GM19455 (cell line): ENCODE measurements around the gene XRCC4.
A peak's percentile ranks its signal among the peaks of the same experiment; 100 is the strongest.
"Not testable (repeated sequence)": the region's sequence is repeated elsewhere in the genome, so short reads cannot be mapped to it uniquely, and the experiment has no call there.

Experiments used
- ATAC-seq: cut with Tn5 transposase; IDR thresholded peaks from one replicate; pipeline ENCODE4 v1.9.1; 2021; ENCODE audit not compliant: unreplicated experiment

Gene XRCC4

DNA sequence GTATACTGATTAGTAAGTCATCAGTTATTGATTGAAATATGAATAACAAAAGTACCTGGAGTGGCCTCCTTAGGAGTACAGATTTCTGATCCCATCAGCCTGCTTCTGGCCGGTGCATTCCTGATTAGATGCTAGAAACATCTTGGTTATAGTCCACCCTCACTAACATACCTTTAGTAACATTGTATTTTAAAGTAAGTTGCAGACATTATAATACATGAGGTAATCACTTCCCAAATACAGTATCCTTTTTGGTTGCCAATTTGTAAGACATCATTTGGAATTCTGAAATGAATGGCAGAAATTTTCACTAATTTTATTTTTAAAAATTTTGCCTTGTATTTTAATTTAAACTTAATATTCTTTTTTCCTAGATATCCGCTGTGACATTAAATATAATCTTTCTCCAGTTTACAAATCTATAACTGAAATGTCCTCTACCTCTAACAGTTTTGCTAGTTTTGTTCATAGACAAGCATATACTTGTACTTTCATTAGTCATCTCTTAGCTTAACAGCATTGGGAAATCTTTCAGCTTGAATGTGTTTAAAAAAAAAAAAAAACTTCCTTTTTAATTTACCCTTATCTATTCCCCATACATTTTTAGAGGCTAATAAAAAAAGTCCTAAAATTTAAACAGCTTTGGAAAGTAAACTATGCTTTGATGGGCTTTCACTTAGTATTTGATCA is 178.9 kb downstream of the XRCC4 start:
- no peak for ATAC-seq

DNA sequence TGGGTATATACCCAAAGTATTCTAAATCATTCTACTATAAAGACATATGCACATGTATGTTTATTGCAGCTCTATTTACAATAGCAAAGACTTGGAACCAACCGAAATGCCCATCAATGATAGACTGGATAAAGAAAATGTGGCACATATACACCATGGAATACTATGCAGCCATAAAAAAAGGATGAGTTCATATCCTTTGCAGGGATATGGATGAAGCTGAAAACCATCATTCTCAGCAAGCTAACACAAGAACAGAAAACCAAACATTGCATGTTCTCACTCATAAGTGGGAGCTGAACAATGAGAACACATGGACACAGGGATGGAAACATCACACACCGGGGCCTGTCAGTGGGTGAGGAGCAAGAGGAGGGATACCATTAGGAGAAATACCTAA is 180.3 kb downstream of the XRCC4 start:
- ATAC-seq, result not testable (repeated sequence)

DNA sequence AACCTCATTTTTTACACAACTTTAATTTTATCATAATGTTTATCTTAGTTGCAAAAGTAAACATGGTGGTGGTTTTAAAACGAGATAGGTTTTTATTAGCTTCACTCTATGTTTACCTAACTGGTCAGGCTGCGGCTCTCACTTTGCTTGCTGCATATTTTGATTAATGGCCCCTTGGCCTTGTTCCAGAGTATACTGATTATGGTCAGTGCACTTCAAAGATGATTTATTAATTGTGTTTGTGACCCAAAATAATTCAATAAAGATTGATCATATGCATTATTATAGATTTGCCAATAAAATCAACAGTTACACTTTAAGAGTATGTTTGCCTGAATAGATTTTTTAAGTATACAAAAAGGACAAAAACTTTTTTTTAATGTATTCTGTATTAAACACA is 188.0 kb downstream of the XRCC4 start:
- ATAC-seq, result no peak

DNA sequence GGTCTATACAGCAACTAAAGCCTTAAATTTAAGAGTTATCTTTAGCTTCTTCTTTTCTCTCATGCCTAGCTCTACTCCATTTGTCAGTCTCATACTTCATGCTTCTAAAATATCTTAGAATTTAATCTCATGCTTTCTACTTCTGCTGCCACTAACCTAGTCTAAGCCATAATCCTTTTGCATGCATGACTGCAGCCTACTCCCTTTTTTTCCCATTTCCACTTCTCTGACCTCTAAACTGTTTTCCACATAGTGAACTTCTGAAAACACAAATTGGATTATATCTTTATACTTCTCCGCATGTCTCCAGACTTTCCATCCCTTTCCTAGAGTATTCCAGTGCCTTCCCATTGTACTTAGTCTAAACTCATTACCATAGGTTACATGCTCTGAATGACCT is 193.0 kb downstream of the XRCC4 start:
- no peak for ATAC-seq

DNA sequence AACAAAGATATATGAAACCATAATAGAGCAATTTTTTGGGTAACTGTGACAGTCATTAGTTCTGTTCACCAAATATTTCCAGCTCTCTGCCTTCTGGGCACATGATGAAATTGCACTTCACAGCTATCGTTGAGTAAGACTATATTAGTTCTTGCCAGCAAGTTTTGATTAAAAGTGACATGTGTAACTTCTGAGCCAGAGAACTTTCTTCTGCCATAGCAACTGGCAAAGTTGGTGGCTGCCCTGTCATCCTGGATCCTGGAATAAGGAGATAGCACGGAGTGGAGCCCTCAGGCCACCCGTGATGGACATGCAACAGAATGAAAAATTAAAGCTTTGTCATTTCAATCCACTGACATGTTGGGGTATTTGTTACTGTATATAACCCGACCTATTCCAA is 199.8 kb downstream of the XRCC4 start:
- no peak for ATAC-seq

DNA sequence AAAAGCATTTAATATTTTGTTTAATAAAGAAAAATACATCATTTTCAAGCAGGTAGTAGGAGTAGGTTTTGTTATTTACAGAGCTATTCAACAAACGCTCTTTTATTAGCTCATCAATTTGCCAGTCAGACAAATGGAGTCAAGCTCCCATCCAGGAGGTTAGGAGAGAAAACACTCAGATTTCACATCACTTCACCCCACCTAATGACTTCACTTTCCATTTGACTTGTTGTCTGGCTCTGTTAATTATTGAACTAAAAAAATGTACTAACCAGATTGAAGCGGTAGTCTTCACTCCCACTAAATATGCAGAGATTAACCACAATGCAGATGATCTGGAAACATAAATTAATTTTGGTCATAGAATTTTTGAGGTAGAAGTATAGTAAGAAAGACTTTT is 200.6 kb downstream of the XRCC4 start:
- ATAC-seq, result no peak

DNA sequence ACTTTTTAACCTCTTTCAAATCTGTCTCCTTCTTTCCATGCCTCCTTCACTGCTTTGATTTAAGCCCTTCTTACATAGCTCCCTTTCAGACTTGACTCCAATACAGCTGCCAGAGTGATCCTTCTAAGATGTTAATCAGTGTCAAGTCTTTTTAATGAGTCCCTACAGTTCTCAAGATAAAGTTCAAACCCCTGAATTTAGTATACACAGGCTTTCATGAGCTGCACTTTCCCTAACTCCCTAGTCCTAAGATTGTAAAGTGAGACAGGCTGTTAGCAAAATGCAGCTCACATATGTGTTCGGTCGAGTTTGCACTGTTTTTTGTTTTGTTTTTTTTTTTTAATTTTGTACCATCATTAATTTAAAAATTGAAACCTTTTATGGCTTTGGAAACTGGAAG is 203.8 kb downstream of the XRCC4 start:
- no peak for ATAC-seq

DNA sequence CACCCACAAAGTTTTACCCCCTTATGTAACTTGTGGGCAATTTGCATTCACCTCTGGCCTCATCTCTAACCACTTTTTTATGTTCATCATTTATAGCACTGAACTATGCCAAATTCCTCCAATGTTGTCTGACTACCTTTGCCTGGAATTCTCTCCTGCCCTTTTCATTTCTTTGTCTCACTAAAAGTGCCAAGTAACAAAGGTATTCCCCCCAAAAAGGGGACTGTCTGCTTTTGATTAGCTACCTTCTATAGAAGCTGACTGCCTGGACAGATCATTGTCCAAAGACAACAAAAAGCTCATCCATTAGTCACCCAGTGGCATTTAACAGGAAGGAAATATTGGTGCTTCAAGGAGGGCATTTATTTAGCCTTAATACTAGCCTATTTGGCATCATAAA is 204.3 kb downstream of the XRCC4 start:
- no peak for ATAC-seq

DNA sequence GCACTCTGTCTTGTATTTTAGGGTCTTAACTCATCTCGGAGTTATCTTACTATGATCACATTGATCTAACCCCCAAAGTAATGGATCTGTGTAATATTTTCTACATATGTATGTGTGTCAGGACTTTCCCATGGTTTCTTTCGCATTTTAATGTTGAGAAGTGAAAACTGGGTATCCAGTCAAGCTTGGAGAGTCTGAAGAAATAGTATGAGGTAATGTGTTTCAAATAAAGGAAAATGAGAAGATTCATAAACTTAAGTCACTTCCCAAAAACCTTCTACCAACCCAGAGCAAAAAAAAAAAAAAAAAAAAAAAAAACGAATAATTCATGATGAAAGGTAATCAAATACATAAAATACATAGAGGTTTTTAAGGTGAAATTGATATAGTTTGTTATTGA is 206.4 kb downstream of the XRCC4 start:
- no peak for ATAC-seq

DNA sequence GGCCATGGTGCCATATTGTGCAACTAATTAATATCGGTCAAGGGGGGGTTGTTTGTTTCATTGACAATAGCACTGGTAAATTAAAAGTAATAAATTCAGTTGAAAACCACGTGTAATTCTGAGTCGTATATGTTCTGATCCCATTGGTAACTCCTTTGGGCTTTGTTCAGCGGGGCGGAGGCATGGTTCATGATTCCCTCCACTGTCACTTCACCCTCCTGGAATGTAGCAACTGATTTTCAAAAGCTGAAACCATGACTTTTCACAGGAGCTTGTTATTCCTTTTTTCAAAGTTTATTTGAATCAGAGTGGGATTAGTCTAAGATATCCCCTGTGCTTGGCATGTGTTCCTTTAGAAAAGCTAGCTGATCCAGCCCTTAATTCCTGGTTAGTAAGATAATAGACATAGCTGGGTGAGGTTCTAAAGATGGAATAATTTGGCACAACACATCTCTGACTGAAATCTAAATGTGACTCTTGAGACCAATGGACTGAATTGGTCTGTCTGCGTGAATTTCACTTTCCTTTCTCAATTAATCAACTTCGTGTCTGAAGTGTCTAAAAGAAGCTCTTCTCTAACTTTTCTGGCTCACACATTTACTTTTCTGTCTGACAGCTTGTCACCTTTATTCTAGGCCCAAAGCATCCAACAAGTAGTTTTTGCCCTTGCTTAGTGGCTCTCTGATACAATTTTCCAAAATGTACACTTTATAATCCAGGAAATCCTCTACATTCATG is 208.5 kb downstream of the XRCC4 start:
- no peak for ATAC-seq

DNA sequence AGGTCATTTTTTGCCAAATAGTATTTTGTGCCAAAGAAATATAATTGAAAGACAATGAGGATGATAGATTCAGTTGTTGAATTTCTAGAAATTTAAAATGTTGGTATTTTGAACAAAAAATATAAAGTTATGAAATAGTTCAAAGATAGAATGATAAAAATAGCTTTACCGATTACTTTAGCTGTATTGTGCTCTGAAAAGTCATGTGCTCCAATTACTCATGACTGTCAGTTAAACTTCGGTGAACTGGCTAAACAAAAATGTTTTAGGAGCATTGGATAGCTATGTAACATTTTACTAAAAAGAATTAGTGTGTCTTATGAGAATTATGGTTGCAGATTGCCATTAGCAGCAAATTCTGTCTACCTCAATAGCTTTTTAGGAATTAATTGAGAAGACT is 216.9 kb downstream of the XRCC4 start:
- no peak for ATAC-seq

DNA sequence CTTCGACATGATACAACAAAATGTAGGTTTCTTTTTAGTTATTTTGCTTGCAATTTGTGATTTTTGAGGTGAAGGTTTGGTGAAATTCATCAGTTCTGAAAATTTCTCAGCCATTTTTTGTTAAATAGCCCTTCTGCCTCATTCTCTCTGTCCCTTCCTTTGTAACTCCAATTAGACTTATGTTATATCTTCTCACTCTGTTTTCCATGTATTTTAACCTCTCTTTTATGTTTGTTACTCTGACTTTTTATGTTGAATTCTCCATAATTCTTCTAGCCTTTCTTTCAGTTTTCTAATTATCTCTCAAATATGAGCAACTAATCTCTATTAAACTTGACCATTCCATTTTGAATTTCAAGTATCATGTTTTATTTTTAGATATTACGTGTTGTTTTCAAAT is 222.0 kb downstream of the XRCC4 start:
- no peak for ATAC-seq

DNA sequence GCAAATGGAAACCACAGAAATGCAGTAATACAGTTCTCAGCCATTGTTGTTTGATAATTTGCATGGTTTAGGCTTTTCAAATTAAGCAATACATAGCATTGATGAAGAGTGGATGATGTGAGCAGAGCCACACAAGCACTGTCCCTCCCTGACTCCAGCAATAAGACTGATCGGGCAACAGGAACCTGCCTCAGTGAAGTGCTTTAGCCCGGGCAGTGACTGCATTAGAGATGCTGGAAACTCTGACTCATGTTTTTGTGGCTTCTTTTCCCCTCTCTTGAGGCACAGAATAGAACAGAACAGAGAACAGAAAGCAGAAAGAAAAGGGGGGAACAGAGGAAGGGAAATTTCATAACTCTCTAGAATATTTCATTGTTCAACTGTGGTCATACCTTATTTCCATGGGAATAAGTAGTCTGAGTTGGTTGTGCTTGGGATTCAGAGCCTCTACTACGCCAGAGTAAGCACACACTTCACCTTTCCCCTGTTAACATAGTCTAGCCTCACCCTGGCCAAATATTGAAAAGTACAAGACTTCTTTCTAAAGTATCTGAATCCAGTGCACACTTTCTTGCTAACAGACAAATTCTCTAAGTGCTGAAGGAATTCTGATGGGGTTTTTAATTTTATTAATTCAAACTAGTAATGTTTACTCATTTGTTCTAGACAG is 229.4 kb downstream of the XRCC4 start:
- ATAC-seq, result peak; percentile 90

DNA sequence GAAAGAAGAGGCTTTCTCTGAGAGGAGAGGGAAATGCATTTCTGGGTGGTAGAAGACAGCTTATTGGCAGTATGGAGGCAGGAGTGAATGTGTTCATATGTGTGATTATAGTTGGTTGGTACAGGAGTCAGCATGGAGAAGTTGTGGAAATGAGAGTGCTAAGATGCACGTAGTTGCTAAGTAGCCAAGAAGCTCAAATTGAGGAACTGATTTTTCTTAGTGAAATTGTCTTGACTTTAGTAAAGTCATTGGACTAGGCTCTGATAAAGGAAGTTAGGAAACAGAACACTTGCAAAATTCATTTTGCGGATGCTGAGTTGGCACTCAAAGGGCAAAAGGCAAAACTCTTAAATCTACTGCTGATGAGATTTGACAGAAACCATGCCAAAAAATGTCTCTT is 235.3 kb downstream of the XRCC4 start:
- no peak for ATAC-seq

DNA sequence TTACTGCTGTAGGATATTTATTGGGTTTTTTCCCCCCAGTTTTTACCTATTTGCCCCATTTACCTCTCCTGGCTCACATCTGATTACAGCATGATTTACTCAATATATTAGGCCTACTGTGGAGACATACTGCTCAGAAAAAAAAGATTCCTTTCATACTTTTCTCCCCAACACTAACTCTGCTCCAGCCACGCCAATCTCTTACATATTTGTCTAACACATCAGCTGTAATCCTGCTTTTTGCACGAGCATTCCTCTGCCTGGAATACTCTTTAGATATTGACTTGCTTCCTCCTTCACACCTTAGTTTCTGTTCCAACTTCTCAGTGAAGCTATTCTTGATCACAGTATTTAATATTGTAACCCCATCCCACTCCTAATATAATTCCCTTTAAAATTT is 236.1 kb downstream of the XRCC4 start:
- ATAC-seq, result no peak

DNA sequence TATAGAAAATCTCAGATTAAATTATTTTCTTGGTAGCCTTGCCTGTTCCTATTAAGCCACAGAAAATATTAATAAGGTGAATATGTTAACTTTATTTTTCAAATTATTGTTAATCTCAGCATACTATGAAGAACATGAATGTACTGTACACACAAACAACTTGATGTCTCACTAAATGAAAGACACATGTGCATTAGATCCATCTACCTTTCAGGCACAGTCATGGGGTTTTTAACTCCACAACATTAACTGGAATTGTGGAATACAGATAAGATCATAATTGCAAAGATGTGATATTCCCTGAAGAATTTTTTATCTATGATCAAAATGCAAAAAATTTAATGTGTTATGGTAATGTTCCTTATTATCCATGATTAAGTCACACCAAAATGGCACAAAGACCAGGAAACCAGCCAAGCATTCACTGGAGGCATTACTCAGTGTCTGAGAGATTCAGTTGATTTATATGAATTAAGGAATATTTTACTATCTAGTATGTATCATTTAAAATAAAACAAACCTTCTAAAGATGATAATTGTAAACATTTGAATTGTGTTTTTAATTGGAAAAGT is 244.2 kb downstream of the XRCC4 start:
- no peak for ATAC-seq

DNA sequence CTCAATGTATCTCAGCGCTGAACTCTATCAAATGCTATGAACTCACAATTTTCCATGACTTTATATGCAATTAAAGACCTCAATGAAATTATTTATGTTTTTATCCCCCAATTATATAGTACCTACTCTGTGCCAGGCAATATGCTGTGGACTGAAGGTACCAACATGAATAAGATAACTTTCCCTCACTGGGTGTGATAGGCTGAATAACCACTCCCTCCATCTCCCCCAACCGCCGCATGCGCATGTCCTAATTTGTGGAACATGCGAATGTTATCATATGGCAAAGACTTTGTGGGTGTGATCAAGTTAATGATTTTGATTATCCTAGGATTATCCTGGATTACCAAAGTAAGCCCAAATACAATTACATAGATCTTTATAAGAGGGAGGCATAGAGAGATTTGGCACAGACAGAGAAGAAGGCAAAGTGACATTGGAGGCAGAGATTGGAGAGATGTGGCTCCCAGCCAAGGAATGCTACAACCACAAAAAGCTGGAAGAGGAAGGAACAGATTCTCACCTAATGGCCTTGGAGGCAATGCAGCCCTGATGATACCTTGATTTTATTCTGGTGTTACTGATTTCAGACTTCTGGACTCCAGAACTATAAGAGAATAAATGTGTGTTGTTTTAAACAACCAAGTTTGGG is 245.1 kb downstream of the XRCC4 start:
- no peak for ATAC-seq

DNA sequence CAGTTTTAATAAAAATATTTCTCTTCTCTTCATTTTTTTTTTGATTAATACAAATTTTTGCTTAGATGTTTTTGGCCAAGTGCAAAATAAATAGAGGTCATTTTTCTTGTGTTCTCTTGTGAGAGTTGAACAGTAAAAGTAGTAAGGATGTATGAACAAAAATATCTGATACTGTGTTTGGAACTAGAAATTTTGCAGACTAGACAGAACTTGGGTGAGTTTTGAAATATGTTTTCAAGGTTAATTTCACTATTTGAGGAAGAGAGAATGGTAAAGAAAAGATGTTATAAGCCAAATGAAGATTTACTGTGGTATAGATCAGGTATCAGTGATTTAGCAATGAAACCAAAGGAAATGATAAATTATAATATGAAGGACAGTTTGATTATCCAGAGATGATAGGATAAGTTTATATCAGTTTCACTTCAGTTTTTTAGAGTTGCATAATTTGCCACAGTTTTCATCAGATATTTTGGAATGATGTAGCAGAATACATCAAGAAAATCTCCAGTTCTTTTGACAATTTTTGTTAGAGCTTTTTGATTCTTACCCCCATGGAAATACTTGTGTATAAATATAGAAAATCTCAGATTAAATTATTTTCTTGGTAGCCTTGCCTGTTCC is 246.3 kb downstream of the XRCC4 start:
- no peak for ATAC-seq

DNA sequence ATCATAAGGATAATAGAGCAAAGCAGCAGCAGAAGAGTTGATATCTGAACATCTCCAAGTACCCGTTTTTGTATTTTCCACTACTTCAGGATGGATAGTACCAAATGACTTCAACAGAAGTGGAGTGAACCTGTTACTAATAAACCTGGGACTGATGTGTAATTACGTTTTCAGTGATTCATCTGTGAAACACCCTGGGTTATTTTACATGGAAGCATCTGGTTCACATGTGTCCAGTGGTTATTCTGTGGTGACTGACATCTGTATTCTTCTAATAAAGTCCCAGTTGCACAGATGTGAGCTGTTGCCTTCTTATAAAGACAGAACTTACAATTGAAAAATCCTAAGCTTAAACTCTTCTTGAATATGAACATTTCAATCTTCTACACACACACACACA is 254.5 kb downstream of the XRCC4 start:
- ATAC-seq, result no peak

DNA sequence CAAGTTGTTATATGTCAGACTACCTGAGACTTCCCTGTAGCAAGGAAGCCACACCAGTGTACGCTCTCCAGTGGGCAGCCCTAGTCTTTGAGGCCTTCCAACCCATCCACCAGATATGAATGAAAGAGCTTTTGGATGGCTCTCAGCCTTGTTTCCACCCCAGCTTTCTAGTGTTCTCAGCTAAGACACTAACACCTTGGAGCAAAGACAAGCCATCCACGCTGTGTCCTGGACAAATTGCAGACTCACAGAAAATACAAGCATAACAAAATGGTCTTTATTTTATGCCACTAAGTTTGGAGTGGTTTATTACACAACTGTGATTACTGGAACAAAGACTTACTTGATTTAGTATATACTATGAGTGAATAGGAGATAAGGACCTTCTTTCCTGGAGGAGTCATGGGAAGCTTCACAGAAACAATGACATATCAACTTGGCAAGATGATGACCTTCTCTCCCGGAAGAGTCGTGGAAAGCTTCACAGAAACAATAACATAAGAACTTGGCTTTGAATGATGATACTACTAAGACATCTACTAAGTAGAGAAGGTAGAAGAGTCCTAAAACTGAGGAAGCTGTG is 260.2 kb downstream of the XRCC4 start:
- ATAC-seq, result no peak

DNA sequence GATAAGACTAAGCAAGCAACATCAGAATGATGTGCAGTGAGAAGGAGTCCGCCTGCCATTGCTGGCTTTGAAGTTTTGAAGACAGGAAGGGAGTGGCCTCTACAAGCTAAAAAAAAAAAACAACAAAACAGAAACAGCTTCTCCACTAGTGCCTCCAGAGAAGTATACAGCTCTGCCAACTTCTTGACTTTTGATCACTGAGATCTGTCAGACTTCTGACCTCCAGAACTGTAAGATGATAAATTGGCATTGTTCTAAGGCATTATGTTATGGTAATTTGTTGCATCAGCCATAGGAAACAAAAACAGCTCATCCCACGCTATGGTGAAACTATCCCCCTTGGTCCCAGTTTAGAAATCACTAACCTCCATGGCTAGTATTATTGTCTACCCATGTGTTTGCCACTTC is 263.2 kb downstream of the XRCC4 start:
- ATAC-seq, result peak; percentile 60
